Measurements from ENCODE around the gene DNMT3A.

- TF ChIP-seq EZH2 (IDR thresholded peaks at IDR 0.05) (no peak), POLR2AphosphoS5 (IDR thresholded peaks at IDR 0.05; ENCODE audit: borderline replicate concordance, low read depth, low read length) (no peak)
Observed at GRCh38 chr2:25383806-25384205, 42.1 kb upstream of the DNMT3A start.
